Mesothelial cell of epicardium (in vitro differentiated cells): ENCODE results near the gene MORC4. TPM values are rescaled to one million over a fixed set of nuclear protein-coding genes. Genes with fewer than 3 reads are reported as not detected.

ENCODE experiments used
- DNase-seq, 2 experiments: peaks; one replicate each; pipeline ENCODE4 v3.0.0; 2021; ENCODE audit warnings: low spot score in 2 of 2; ENCODE audit not compliant: unreplicated experiment in 2 of 2
- H3K27ac Mint-ChIP-seq: 2 replicates; pipeline ENCODE4 v1.8.0; 2021; ENCODE audit warnings: mixed read lengths
- H3K27me3 Mint-ChIP-seq: 2 replicates; pipeline ENCODE4 v1.8.0; 2021; ENCODE audit warnings: low read depth, mixed read lengths
- H3K36me3 Mint-ChIP-seq: 2 replicates; pipeline ENCODE4 v1.8.0; 2021; ENCODE audit warnings: mixed read lengths
- H3K4me1 Mint-ChIP-seq: 2 replicates; pipeline ENCODE4 v1.8.0; 2021; ENCODE audit warnings: mixed read lengths
- H3K4me3 Mint-ChIP-seq: 2 replicates; pipeline ENCODE4 v1.8.0; 2021; ENCODE audit warnings: mild to moderate bottlenecking, moderate library complexity, mixed read lengths
- H3K9me3 Mint-ChIP-seq: 2 replicates; pipeline ENCODE4 v1.8.0; 2021; ENCODE audit warnings: mixed read lengths
- CTCF ChIP-seq: fragments of 200-600 bp; sonication (generic); IDR thresholded peaks from one replicate; pipeline ENCODE4 v1.5.0; 2021; ENCODE audit warnings: antibody characterized with exemption; ENCODE audit not compliant: unreplicated experiment
- total RNA-seq: library from RNA; stranded (reverse); gene quantifications from 3 replicates; pipeline ENCODE4 v1.2.1, GENCODE V29; 2021

The MORC4 gene
- total RNA-seq, 1 donor from 2014 or later = 22.2 TPM

DNA sequence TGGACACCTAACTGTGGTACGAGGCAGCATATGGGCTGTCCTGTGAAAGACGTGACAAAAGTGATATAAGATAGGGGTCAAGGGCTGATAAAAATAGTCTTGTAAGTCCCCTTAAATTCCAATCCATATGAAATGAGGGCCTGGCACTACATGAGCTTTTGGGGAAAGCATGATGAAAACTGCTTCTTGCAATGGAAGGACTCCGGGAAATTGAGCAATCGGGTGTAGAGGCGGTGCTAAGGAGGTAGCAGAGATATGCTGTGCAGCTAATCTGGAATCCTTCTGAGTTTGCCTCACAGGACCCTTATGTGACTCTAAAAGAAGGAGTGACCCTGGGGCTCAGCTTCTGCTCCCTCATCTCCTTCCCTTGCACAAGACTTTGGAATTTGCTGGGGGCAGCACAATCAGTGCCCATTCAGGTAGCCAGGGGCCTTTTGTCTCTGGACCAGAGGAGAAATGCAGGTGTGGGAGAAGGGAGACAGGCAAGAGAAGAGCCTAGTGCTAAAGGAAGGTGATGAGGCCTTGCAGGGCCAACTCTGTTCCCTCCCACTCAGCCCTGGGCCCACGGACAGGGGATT is 67.0 kb downstream of the MORC4 start:
- no peaks in the 10 kb centered on the region for H3K36me3 Mint-ChIP-seq
- no peak for DNase-seq
- no peak overlapping the region for H3K4me3 Mint-ChIP-seq
- no peak for TF ChIP-seq CTCF
- H3K27ac Mint-ChIP-seq = no peak overlapping the region
- H3K4me1 Mint-ChIP-seq = peaks cover 5% of the 10 kb centered on the region
- no peaks in the 10 kb centered on the region for H3K27me3 Mint-ChIP-seq
- no peaks in the 10 kb centered on the region for H3K9me3 Mint-ChIP-seq

DNA sequence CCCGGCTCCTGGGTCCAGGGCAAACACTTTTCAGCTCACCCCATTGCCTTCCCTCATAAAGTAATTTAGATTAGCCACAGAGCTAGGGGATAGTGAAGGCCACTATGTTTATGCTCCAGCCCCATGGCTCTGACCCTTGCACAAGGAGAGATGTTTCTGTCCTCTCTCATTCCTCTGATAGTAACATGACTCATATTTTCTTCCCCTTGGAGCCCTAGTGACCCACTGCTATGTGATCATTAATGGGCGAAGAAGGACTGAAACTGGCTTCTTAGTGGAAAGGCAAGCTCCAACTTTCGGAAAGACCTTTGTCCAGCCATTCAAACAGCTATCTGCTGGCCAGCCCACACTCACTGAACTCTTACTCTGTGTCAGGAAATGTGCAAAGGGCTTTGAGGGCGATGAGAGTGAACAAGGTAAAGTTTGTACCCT is 67.5 kb downstream of the MORC4 start:
- Mint-ChIP-seq H3K27ac (no peak overlapping the region), H3K27me3 (no peaks in the 10 kb centered on the region), H3K36me3 (no peaks in the 10 kb centered on the region), H3K9me3 (no peaks in the 10 kb centered on the region), H3K4me3 (no peak overlapping the region), H3K4me1 (peaks cover 5% of the 10 kb centered on the region)
- DNase-seq = no peak
- TF ChIP-seq CTCF = no peak

GRCh38 chrX:106931831-106932491 is 68.1 kb downstream of the MORC4 start:
- H3K9me3 Mint-ChIP-seq = no peaks in the 10 kb centered on the region
- H3K4me3 Mint-ChIP-seq = no peak overlapping the region
- H3K4me1 Mint-ChIP-seq = peaks cover 5% of the 10 kb centered on the region
- H3K27ac Mint-ChIP-seq = no peak overlapping the region
- H3K36me3 Mint-ChIP-seq = no peaks in the 10 kb centered on the region
- TF ChIP-seq CTCF = no peak
- no peaks in the 10 kb centered on the region for H3K27me3 Mint-ChIP-seq
- DNase-seq = no peak

GRCh38 chrX:106928227-106928626 is 71.8 kb downstream of the MORC4 start:
- no peak for DNase-seq
- Mint-ChIP-seq H3K9me3 (no peaks in the 10 kb centered on the region), H3K36me3 (no peaks in the 10 kb centered on the region), H3K4me3 (no peak overlapping the region), H3K27me3 (no peaks in the 10 kb centered on the region), H3K27ac (no peak overlapping the region), H3K4me1 (peaks cover 5% of the 10 kb centered on the region)
- no peak for TF ChIP-seq CTCF

GRCh38 chrX:106927700-106928099 is 72.3 kb downstream of the MORC4 start:
- no peak for DNase-seq
- no peaks in the 10 kb centered on the region for H3K36me3 Mint-ChIP-seq
- H3K27ac Mint-ChIP-seq = no peak overlapping the region
- no peaks in the 10 kb centered on the region for H3K9me3 Mint-ChIP-seq
- no peaks in the 10 kb centered on the region for H3K27me3 Mint-ChIP-seq
- no peak overlapping the region for H3K4me3 Mint-ChIP-seq
- TF ChIP-seq CTCF = no peak
- peaks cover 2% of the 10 kb centered on the region for H3K4me1 Mint-ChIP-seq

- Mint-ChIP-seq H3K27me3 (no peaks in the 10 kb centered on the region), H3K4me1 (no peaks in the 10 kb centered on the region), H3K36me3 (no peaks in the 10 kb centered on the region), H3K4me3 (no peak overlapping the region), H3K9me3 (no peaks in the 10 kb centered on the region), H3K27ac (no peak overlapping the region)
- TF ChIP-seq CTCF = no peak
- no peak for DNase-seq
Observed at GRCh38 chrX:106927023-106927422, 73.0 kb downstream of the MORC4 start.
